Measurements from ENCODE around the gene CCPG1.
A peak's percentile ranks its signal among the peaks of the same experiment; 100 is the strongest.

Gene CCPG1

GRCh38 chr15:55320238-55320550, 88.0 kb downstream of the CCPG1 start:
- no peaks in the 10 kb centered on the region; the same call in 1 of the 2 replicates for H3K36me3 ChIP-seq (ENCODE audit: insufficient read depth, low read length)
- H3K4me1 ChIP-seq (ENCODE audit: insufficient read depth, low read length) = peaks cover 6% of the 10 kb centered on the region
- H3K9me3 ChIP-seq (ENCODE audit: control insufficient read depth, insufficient read depth, low read length) = no peaks in the 10 kb centered on the region
- no peak overlapping the region for H3K9ac ChIP-seq (ENCODE audit: low read depth, low read length)

- no peaks in the 10 kb centered on the region for H3K9me3 ChIP-seq (ENCODE audit: control insufficient read depth, insufficient read depth, low read length)
- H3K36me3 ChIP-seq (ENCODE audit: insufficient read depth, low read length) = no peaks in the 10 kb centered on the region; the same call in 1 of the 2 replicates
- peaks cover 6% of the 10 kb centered on the region for H3K4me1 ChIP-seq (ENCODE audit: insufficient read depth, low read length)
- H3K9ac ChIP-seq (ENCODE audit: low read depth, low read length) = peak overlapping the region; percentile 75; the same call in 1 of the 2 replicates
Observed at GRCh38 chr15:55319537-55320237, 88.5 kb downstream of the CCPG1 start.

GRCh38 chr15:55318588-55319494, 89.3 kb downstream of the CCPG1 start, which contains the start of the genes PIGB and PIGBOS1:
Gene PIGB, plus strand, starts transcription at chr15:55319222. Its CDS starts 29 bp downstream, at chr15:55319251.
Gene PIGBOS1, minus strand, starts transcription at chr15:55319123. Its CDS starts 1,331 bp downstream, at chr15:55317792.
- Histone ChIP-seq H3K36me3 (ENCODE audit: insufficient read depth, low read length) (no peaks in the 10 kb centered on the region; the same call in 1 of the 2 replicates), H3K4me1 (ENCODE audit: insufficient read depth, low read length) (peaks cover 6% of the 10 kb centered on the region), H3K9me3 (ENCODE audit: control insufficient read depth, insufficient read depth, low read length) (no peaks in the 10 kb centered on the region)

More at GRCh38 chr15:55318588-55319494, 89.3 kb downstream of the CCPG1 start, which contains the start of the genes PIGB and PIGBOS1:
- peak within 1 kb of the TSS; percentile 75 for H3K9ac ChIP-seq (ENCODE audit: low read depth, low read length)
